T-helper 22 cell (primary cell): ENCODE data around the gene SERPINA12.

ENCODE experiments used
- DNase-seq: peaks from one replicate; pipeline ENCODE4 v3.0.0-alpha.2; 2020; ENCODE audit warnings: low read depth

Gene SERPINA12

DNA sequence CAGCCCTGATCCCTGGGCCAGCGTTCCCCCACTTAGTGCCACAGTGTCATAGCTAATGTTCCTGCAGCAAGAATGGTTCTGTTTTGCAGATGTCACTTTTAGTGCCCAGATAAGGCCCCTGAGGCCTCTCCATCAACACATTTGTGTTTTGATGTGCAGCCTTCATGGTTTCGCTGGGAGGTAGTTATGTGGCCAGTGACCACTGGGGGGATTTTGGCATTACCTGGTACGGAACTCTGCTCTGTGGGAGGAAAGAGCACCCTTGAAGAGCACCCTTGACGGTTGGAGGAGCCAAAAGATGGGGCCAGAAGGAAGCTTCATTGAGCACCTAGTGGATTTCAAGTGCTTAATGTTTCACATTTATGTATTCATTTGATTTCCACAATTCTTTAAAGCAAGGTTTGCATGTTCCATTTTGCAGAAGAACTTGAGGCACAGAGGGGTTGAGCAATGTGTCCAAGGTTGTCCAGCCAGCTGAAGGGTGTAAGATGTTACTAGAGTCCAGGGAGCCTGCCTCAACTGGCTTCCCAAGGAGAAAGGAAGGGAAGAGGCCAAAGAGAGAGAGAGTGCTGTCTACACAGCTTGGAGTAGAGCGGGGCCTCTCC is 69.7 kb downstream of the SERPINA12 start:
- no peak for DNase-seq
